ENCODE results near the gene NUPR2.
"Not testable (repeated sequence)": the region's sequence is repeated elsewhere in the genome, so short reads cannot be mapped to it uniquely, and the experiment has no call there.

The NUPR2 gene

DNA sequence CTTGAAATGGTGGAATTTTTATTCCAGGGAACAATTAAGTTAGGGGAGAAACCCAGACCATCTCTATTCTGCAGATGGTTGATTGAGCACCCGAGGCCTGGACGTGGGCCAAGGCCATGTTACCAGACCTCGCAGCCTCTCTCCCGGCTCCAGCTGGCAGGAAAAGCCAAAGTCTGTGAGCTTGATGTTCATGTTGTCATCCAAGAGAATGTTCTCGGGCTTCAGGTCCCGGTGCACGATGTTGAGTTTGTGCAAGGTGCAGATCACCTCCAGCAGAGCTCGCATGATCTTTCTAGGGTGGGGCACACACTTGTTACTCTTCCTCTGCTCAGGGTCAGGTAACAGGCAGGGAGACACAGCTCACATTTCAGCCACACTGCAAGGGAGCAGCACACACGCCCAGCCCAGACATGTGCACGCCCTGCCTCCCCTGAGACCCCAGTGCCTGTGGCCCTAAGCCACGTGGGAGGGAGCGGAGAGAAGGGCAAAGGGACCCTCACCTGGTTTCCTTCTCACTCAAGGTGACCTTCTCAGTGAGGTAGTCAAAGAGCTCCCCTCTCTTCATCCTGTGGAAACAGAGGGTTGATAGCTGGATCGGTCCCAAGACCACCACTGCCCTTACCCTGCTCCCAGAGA lies 32.9 kb downstream of the NUPR2 start:
- no peak for DNase-seq

DNA sequence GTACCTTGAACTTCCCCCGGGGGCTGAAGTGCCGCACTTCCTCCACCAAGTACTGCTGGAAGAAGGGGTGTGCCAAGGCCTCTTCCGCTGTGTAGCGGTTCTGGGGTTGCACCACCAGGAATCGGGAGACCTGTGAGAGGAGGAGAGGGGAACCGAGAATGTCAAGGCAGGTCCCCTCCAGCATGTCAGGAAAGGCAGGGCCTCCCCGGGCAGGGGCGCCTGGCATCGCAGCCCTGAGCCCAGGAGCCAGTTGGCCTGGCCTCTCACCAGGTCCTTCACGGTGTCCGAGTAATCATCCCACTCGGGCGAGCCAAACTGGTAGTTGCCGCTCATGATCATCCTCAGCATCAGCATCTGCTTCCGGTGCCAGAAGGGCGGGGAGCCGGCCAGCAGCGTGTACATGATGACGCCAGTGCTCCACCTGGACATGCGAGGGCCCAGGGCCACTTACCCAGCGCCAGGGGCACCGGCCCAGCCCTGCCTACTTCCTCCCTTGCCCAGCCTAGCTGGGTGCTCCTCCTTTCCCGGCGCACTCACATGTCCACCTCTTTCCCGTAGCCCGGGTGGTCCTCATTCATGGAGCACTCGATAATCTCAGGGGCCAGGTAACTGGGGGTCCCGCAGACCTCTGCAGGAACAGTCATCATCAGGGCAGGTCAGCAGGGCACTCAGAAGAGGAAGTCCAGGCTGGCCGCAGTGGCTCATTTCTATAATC lies 34.4 kb downstream of the NUPR2 start:
- DNase-seq: no peak

DNA sequence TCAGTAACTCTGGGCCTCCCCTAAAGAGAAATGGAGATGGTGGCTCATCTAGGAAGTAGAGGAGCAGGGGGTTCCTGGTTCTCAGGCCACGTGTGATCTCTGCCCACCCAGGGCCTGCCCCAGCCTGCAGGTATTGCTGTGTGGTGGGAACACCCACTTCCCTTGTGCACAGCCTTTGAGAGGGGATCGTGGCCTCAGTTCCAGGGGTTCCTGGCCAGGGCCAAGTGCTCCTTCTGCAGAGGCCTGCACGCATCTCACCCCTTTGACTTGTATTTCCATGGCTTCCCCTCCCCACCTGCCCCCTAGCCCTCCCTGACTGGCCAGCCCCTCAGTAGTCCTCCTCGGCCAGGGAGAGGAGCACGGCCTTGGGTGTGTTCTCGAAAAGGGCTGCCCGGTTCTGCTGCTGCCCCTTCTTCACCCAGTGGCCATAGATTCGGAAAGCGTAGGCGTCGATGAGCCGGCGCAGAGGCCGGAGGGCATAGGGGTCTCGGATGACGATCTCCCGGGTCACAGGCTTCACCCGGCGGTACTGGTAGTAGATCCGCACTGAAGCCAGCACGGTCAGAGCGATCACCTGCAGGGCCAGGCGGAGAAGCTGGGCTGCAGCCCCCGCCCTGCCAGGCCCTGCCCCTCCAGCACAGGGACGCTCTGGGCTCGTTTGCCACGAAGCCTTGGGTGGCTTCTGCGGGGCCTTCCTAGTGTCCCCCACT lies 35.3 kb downstream of the NUPR2 start:
- not testable (repeated sequence) for DNase-seq

DNA sequence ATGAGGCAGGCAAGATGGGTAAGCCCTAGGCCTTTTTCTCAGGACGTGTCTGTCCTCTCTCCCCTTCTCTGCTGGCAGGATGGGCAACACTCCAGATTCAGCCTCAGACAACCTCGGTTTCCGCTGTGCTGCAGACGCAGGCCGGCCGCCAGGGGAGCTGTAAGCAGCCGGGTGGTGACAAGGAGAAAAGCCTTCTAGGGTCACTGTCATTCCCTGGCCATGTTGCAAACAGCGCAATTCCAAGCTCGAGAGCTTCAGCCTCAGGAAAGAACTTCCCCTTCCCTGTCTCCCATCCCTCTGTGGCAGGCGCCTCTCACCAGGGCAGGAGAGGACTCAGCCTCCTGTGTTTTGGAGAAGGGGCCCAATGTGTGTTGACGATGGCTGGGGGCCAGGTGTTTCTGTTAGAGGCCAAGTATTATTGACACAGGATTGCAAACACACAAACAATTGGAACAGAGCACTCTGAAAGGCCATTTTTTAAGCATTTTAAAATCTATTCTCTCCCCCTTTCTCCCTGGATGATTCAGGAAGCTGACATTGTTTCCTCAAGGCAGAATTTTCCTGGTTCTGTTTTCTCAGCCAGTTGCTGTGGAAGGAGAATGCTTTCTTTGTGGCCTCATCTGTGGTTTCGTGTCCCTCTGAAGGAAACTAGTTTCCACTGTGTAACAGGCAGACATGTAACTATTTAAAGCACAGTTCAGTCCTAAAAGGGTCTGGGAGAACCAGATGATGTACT lies 36.6 kb downstream of the NUPR2 start:
- no peak for DNase-seq

DNA sequence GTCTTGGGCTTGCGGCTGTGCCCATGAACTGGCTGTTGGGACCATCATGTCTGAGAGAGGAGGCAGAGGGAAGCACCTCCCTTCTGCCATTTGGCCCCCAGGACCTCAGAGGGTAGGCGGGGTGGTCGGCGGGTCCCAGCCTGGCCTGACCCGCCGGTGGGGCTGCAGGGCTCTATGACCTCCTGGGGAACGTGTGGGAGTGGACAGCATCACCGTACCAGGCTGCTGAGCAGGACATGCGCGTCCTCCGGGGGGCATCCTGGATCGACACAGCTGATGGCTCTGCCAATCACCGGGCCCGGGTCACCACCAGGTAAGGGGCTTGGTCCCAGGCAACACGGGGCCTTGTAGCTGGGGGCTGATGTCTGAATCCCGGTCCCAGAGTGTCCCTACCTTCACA lies 38.0 kb downstream of the NUPR2 start:
- no peak for DNase-seq

DNA sequence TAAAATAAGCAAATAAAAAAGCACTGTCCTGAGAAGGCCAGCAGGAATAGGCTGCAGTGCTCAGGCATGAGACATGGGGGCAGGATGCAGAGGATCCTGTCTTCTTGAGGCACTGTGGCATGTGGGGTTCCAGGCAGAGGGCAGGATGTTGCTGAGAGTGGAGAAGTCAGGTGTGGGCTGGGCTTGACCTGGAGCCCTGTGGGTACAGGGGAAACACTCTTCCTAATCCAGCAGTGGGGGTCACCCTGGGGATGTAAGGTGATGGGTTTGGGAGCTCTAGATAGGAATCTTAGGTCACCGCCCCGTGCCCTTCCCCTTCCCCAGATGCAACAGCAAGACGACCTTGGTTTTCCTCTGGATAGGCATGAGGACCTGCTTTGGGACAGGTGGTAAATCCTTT lies 38.5 kb downstream of the NUPR2 start:
- DNase-seq: no peak

DNA sequence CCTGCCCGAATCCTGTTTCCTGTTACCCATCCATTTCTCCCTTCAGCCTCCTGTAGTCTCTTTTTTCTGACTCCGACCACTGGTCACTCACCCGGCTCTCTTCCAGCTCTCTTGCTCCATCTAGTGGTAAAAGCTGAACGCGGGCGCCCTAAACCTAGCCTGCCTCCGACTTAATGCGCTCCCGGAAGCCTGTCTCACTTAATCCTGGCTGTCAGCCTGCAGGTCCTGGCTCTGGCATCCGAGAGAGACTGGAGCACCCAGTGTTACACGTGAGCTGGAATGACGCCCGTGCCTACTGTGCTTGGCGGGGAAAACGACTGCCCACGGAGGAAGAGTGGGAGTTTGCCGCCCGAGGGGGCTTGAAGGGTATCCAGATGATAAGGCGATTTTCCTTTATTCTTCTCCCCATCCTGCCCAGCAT lies 41.8 kb downstream of the NUPR2 start:
- DNase-seq: peak; percentile 18

DNA sequence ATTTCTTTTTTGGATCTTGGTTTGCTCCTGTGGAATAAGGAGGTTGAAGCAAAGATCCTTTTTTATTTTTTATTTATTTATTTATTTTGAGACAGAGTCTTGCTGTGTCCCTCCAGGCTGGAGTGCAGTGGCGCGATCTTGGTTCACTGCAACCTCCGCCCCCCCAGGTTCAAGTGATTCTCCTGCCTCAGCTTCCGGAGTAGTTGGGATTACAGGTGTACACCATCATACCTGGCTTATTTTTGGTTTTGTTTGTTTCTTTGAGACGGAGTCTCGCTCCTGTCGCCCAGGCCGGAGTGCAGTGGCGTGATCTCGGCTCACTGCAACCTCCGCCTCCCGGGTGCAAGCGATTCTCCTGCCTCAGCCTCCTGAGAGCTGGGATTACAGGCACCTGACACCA lies 49.8 kb downstream of the NUPR2 start:
- not testable (repeated sequence) for DNase-seq

Measured in NCI-H187 treated with DMSO at 0.1 percent for 48 hours (cell line).